SK-N-MC (cell line): ENCODE data around the gene PRR19.
A peak's percentile ranks its signal among the peaks of the same experiment; 100 is the strongest.

ENCODE experiments used
- DNase-seq: peaks from one replicate; pipeline ENCODE4 v3.0.0-alpha.2; 2011; ENCODE audit warnings: low read depth, low spot score
- H3K27ac ChIP-seq: fragments of 200-600 bp; sonication (generic); 2 replicates; pipeline ENCODE4 v1.5.1; 2016; ENCODE audit warnings: mixed run types
- H3K36me3 ChIP-seq: fragments of 200-600 bp; sonication (generic); 2 replicates; pipeline ENCODE4 v1.6.1; 2017; ENCODE audit warnings: antibody characterized with exemption, low read length, mixed read lengths; ENCODE audit not compliant: insufficient read depth
- H3K4me3 ChIP-seq: fragments of 200-600 bp; sonication (generic); 2 replicates; pipeline ENCODE4 v1.5.1; 2016
- H3K9ac ChIP-seq: fragments of 200-600 bp; sonication (generic); 2 replicates; pipeline ENCODE4 v1.8.0; 2017; ENCODE audit warnings: mixed run types, mixed read lengths; ENCODE audit not compliant: insufficient read length
- H3K9me3 ChIP-seq: fragments of 200-600 bp; sonication (generic); 2 replicates; pipeline ENCODE4 v1.6.1; 2017; ENCODE audit warnings: low read depth, mild to moderate bottlenecking, antibody characterized with exemption, low read length, moderate library complexity, mixed read lengths
- EZH2 ChIP-seq: fragments of 200-600 bp; sonication (generic); IDR thresholded peaks from one replicate; pipeline ENCODE4 v1.6.1; 2017; ENCODE audit warnings: antibody characterized with exemption
- FOXP2 ChIP-seq: optimal IDR thresholded peaks from 2 replicates; pipeline ENCODE3; 2011; ENCODE audit warnings: mild to moderate bottlenecking, moderate library complexity; ENCODE audit not compliant: insufficient read depth; ENCODE audit errors: extremely low read length, control extremely low read depth
- POLR2AphosphoS5 ChIP-seq: IDR thresholded peaks from 2 replicates; pipeline ENCODE4 v1.6.1; 2012; ENCODE audit warnings: mild to moderate bottlenecking, low read depth, low read length, borderline replicate concordance

PRR19 gene

DNA sequence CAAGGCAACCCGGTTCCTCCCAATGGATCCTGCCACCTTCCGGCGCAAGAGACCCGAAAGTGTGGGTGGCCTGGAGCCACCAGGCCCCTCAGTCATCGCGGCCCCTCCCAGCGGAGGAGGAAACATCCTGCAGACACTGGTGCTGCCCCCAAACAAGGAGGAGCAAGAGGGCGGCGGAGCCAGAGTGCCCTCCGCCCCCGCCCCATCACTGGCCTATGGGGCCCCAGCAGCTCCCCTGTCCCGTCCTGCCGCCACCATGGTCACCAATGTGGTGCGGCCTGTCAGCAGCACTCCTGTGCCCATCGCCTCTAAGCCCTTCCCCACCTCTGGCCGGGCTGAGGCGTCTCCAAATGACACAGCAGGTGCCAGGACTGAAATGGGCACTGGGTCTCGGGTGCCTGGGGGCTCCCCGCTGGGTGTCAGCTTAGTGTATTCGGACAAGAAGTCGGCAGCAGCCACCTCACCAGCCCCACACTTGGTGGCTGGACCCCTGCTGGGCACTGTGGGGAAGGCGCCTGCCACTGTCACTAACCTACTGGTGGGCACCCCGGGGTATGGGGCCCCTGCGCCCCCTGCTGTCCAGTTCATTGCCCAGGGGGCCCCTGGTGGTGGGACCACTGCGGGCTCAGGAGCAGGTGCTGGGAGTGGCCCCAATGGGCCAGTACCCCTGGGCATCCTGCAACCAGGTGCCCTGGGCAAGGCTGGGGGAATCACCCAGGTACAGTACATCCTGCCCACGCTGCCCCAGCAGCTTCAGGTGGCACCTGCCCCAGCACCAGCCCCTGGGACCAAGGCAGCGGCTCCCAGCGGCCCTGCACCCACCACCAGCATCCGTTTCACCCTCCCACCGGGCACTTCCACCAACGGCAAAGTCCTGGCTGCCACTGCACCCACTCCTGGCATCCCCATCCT lies 11.2 kb upstream of the PRR19 start:
- Histone ChIP-seq H3K4me3 (no peak overlapping the region), H3K36me3 (peaks cover 84% of the 10 kb centered on the region), H3K9me3 (no peaks in the 10 kb centered on the region), H3K9ac (no peak overlapping the region), H3K27ac (no peak overlapping the region)
- no peak for DNase-seq
- TF ChIP-seq FOXP2 (no peak), EZH2 (no peak), POLR2AphosphoS5 (no peak; the same call in 1 of the 2 replicates)

DNA sequence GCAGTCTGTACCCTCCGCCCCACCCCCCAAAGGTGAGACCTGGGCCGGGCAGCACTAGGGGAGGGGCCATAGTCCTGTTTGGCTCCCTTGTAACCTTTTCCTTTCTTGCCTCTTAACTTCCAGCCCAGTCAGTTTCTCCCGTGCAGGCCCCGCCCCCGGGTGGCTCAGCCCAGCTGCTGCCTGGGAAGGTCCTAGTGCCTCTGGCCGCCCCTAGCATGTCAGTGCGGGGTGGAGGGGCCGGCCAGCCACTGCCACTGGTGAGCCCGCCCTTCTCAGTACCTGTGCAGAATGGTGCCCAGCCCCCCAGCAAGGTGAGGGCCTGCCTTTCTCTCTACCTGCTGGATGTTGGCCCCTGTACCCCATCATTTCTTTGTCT lies 10.5 kb upstream of the PRR19 start:
- H3K9me3 ChIP-seq, result no peaks in the 10 kb centered on the region
- peaks cover 90% of the 10 kb centered on the region for H3K36me3 ChIP-seq
- H3K9ac ChIP-seq, result no peak overlapping the region
- no peak overlapping the region for H3K4me3 ChIP-seq
- TF ChIP-seq FOXP2 (no peak), EZH2 (no peak), POLR2AphosphoS5 (0 out of 2 replicates have a peak, but pooled peaks have one; percentile 12)
- H3K27ac ChIP-seq, result no peak overlapping the region
- DNase-seq, result no peak

DNA sequence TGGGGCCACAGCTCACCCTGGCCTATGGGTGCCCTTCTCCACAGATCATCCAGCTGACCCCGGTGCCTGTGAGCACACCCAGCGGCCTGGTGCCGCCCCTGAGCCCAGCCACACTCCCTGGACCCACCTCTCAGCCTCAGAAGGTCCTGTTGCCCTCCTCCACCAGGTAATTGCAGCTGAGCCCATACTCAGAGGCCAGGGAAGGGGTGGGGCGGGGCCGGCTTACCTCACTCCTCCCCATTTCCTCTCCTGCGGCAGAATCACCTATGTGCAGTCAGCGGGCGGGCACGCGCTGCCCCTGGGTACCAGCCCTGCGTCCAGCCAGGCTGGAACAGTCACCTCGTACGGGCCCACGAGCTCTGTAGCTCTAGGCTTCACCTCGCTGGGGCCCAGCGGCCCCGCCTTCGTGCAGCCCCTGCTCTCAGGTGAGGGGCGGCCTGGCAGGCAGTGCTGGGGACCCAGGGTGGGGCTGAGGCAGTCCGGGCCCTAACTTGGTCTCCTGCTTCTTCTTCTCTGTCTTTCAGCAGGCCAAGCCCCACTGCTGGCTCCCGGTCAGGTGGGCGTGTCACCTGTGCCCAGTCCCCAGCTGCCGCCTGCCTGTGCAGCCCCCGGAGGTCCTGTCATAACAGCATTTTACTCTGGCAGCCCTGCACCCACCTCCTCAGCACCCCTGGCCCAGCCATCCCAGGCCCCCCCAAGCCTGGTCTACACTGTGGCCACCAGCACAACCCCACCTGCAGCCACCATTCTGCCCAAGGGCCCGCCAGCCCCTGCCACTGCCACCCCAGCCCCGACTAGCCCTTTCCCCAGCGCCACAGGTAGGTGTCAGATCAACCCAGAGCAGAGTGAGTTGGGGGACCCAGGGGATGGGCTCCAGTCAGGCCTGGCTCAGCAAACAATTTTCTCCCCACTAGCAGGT lies 9.6 kb upstream of the PRR19 start:
- Histone ChIP-seq H3K4me3 (no peak overlapping the region), H3K27ac (no peak overlapping the region), H3K9me3 (no peaks in the 10 kb centered on the region), H3K36me3 (peaks cover 91% of the 10 kb centered on the region), H3K9ac (no peak overlapping the region)
- no peak for DNase-seq
- TF ChIP-seq POLR2AphosphoS5 (no peak; the same call in 1 of the 2 replicates), FOXP2 (no peak), EZH2 (no peak)

DNA sequence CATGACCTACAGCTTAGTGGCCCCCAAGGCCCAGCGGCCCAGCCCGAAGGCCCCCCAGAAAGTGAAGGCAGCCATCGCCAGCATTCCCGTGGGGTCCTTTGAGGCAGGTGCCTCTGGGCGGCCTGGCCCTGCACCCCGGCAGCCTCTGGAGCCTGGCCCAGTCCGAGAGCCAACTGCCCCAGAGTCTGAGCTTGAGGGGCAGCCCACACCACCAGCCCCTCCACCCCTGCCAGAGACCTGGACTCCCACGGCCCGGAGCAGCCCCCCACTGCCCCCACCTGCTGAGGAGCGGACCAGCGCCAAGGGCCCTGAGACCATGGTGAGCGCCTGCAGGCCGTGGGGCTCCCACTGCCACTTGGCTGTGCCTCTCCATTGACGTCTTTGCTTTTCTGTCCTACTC lies 9.0 kb upstream of the PRR19 start:
- no peak overlapping the region for H3K9ac ChIP-seq
- H3K9me3 ChIP-seq, result no peaks in the 10 kb centered on the region
- H3K36me3 ChIP-seq, result peaks cover 84% of the 10 kb centered on the region
- H3K4me3 ChIP-seq, result no peak overlapping the region
- TF ChIP-seq EZH2 (no peak), FOXP2 (no peak), POLR2AphosphoS5 (no peak)
- H3K27ac ChIP-seq, result no peak overlapping the region; the same call in 1 of the 2 replicates
- DNase-seq, result no peak

DNA sequence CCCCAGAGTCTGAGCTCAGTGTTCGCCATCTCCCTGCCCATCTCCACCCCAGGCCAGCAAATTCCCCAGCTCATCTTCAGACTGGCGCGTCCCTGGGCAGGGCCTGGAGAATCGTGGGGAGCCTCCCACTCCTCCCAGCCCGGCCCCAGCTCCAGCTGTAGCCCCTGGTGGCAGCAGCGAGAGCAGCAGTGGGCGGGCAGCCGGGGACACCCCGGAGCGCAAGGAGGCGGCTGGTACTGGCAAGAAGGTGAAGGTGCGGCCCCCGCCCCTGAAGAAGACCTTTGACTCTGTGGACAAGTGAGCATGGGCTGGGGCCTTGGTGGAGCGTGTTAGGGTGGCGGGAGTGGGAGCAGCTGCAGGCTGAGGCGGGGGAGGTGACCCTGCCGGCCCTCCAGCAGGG lies 8.4 kb upstream of the PRR19 start:
- H3K4me3 ChIP-seq, result no peak overlapping the region
- no peak for DNase-seq
- no peak for TF ChIP-seq EZH2
- no peak for TF ChIP-seq FOXP2
- no peak for TF ChIP-seq POLR2AphosphoS5
- peaks cover 78% of the 10 kb centered on the region for H3K36me3 ChIP-seq
- H3K9ac ChIP-seq, result no peak overlapping the region
- H3K9me3 ChIP-seq, result no peaks in the 10 kb centered on the region
- no peak overlapping the region; the same call in 1 of the 2 replicates for H3K27ac ChIP-seq

DNA sequence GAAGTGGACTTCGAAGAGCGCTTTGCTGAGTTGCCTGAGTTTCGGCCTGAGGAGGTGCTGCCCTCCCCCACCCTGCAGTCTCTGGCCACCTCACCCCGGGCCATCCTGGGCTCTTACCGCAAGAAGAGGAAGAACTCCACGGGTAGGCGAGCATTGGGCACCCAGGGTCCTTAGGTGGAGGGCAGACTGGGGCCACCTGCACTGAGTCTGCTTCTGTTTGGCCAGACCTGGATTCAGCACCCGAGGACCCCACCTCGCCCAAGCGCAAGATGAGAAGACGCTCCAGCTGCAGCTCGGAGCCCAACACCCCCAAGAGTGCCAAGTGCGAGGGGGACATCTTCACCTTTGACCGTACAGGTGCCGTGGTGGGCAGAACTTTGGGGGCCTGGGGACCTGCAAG lies 8.0 kb upstream of the PRR19 start:
- Histone ChIP-seq H3K4me3 (no peak overlapping the region), H3K9me3 (no peaks in the 10 kb centered on the region), H3K27ac (no peak overlapping the region), H3K9ac (no peak overlapping the region), H3K36me3 (peaks cover 74% of the 10 kb centered on the region)
- no peak for DNase-seq
- no peak for TF ChIP-seq POLR2AphosphoS5
- TF ChIP-seq FOXP2, result no peak
- TF ChIP-seq EZH2, result no peak

DNA sequence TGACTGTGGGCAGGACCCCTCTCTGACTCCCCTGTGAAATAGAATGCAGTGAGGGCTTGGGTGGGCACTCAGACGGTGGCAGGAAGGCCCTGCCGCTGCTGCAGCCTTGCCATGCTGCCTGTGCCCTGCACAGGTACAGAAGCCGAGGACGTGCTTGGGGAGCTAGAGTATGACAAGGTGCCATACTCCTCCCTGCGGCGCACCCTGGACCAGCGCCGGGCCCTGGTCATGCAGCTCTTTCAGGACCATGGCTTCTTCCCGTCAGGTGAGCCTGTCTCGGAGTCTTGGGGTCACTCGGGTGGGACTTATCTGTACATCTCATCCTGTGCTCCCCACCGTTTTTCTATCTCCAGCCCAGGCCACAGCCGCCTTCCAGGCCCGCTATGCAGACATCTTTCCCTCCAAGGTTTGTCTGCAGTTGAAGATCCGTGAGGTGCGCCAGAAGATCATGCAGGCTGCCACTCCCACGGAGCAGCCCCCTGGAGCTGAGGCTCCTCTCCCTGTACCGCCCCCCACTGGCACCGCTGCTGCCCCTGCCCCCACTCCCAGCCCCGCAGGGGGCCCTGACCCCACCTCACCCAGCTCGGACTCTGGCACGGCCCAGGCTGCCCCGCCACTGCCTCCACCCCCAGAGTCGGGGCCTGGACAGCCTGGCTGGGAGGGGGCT lies 7.3 kb upstream of the PRR19 start:
- no peak for TF ChIP-seq POLR2AphosphoS5
- TF ChIP-seq FOXP2, result no peak
- no peak for TF ChIP-seq EZH2
- Histone ChIP-seq H3K36me3 (peaks cover 68% of the 10 kb centered on the region), H3K9ac (no peak overlapping the region), H3K27ac (peak overlapping the region; percentile 25; the same call in 1 of the 2 replicates), H3K4me3 (no peak overlapping the region), H3K9me3 (no peaks in the 10 kb centered on the region)
- DNase-seq, result no peak

DNA sequence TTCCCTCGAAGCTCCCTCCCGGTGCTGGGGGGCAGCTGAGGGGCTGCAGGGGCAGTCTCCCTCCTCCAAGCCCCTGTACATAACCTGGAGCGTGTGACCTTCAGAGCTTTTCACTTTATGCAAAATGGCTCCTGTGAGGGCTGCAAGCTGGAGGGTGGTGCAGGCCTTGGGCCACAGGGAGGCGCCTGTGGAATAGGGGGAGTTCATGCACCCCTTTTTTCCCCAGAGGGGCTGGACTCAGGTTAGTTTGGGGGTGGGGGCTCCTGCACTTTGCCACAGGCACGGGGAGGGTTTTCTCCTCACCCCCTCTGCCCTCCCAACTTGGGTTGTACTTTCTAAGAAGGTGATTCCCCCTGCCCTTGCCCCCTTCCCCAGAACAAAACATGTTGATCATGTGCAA lies 6.6 kb upstream of the PRR19 start:
- H3K9ac ChIP-seq, result no peak overlapping the region
- H3K36me3 ChIP-seq, result peaks cover 67% of the 10 kb centered on the region
- H3K27ac ChIP-seq, result peak overlapping the region; percentile 46; the same call in 1 of the 2 replicates
- no peak overlapping the region for H3K4me3 ChIP-seq
- no peaks in the 10 kb centered on the region for H3K9me3 ChIP-seq
- DNase-seq, result no peak
- TF ChIP-seq POLR2AphosphoS5 (no peak), FOXP2 (no peak), EZH2 (no peak)
